ENCODE data around the gene UBE2J2. TPM values are rescaled to one million over a fixed set of nuclear protein-coding genes. Genes with fewer than 3 reads are reported as not detected.

Gene UBE2J2
- total RNA-seq, 1 donor: 32.6 TPM

- H3K9me3 ChIP-seq (ENCODE audit: low read depth, low read length): no peaks in the 10 kb centered on the region
- no peak for TF ChIP-seq CTCF (IDR thresholded peaks at IDR 0.05; ENCODE audit: extremely low read depth, low read depth, low read length)
- H3K27me3 ChIP-seq (ENCODE audit: insufficient read depth, low read length): no peaks in the 10 kb centered on the region
- H3K36me3 ChIP-seq (ENCODE audit: insufficient read depth, low read length): peaks cover 23% of the 10 kb centered on the region
- DNase-seq (ENCODE audit: insufficient read length, low spot score, missing footprints): no peak
- H3K4me1 ChIP-seq (ENCODE audit: insufficient read depth, low read length): no peaks in the 10 kb centered on the region
- peaks cover 41% of the 10 kb centered on the region for H3K79me2 ChIP-seq (ENCODE audit: insufficient read depth, low read length)
- no peak overlapping the region for H2AFZ ChIP-seq (ENCODE audit: low read length)
- H3K27ac ChIP-seq (ENCODE audit: low read depth, low read length): no peak overlapping the region
- H4K20me1 ChIP-seq (ENCODE audit: insufficient read depth, low read length): peaks cover 45% of the 10 kb centered on the region
- H3K4me2 ChIP-seq (ENCODE audit: insufficient read depth, low read length): no peak overlapping the region
- no peak overlapping the region for H3K4me3 ChIP-seq (ENCODE audit: insufficient read depth, low read length)
Measured at GRCh38 chr1:1222575-1223225, 51.0 kb downstream of the UBE2J2 start.

- Histone ChIP-seq H3K4me1 (ENCODE audit: insufficient read depth, low read length) (no peaks in the 10 kb centered on the region), H3K4me2 (ENCODE audit: insufficient read depth, low read length) (no peak overlapping the region), H3K27ac (ENCODE audit: low read depth, low read length) (no peak overlapping the region), H4K20me1 (ENCODE audit: insufficient read depth, low read length) (peaks cover 41% of the 10 kb centered on the region), H3K36me3 (ENCODE audit: insufficient read depth, low read length) (peaks cover 21% of the 10 kb centered on the region), H3K79me2 (ENCODE audit: insufficient read depth, low read length) (peaks cover 35% of the 10 kb centered on the region), H2AFZ (ENCODE audit: low read length) (no peak overlapping the region), H3K27me3 (ENCODE audit: insufficient read depth, low read length) (no peaks in the 10 kb centered on the region), H3K4me3 (ENCODE audit: insufficient read depth, low read length) (no peak overlapping the region), H3K9me3 (ENCODE audit: low read depth, low read length) (no peaks in the 10 kb centered on the region)
- no peak for DNase-seq (ENCODE audit: insufficient read length, low spot score, missing footprints)
- TF ChIP-seq CTCF (IDR thresholded peaks at IDR 0.05; ENCODE audit: extremely low read depth, low read depth, low read length): no peak
Measured at GRCh38 chr1:1221887-1222574, 51.6 kb downstream of the UBE2J2 start.

GRCh38 chr1:1220197-1220596 lies 53.5 kb downstream of the UBE2J2 start:
- TF ChIP-seq CTCF (IDR thresholded peaks at IDR 0.05; ENCODE audit: extremely low read depth, low read depth, low read length): no peak

GRCh38 chr1:1219341-1219740 lies 54.3 kb downstream of the UBE2J2 start:
- H3K27ac ChIP-seq (ENCODE audit: low read depth, low read length): no peak overlapping the region
- H3K36me3 ChIP-seq (ENCODE audit: insufficient read depth, low read length): peaks cover 27% of the 10 kb centered on the region
- peaks cover 16% of the 10 kb centered on the region for H4K20me1 ChIP-seq (ENCODE audit: insufficient read depth, low read length)
- no peak overlapping the region for H3K4me2 ChIP-seq (ENCODE audit: insufficient read depth, low read length)
- H3K27me3 ChIP-seq (ENCODE audit: insufficient read depth, low read length): no peaks in the 10 kb centered on the region
- H3K4me1 ChIP-seq (ENCODE audit: insufficient read depth, low read length): no peaks in the 10 kb centered on the region
- H3K79me2 ChIP-seq (ENCODE audit: insufficient read depth, low read length): peaks cover 8% of the 10 kb centered on the region
- no peak overlapping the region for H2AFZ ChIP-seq (ENCODE audit: low read length)
- DNase-seq (ENCODE audit: insufficient read length, low spot score, missing footprints): no peak
- H3K4me3 ChIP-seq (ENCODE audit: insufficient read depth, low read length): no peak overlapping the region
- H3K9me3 ChIP-seq (ENCODE audit: low read depth, low read length): no peaks in the 10 kb centered on the region
- TF ChIP-seq CTCF (IDR thresholded peaks at IDR 0.05; ENCODE audit: extremely low read depth, low read depth, low read length): no peak

More at GRCh38 chr1:1220197-1220596, 53.5 kb downstream of the UBE2J2 start:
- Histone ChIP-seq H3K9me3 (ENCODE audit: low read depth, low read length) (no peaks in the 10 kb centered on the region), H2AFZ (ENCODE audit: low read length) (no peak overlapping the region), H3K4me1 (ENCODE audit: insufficient read depth, low read length) (no peaks in the 10 kb centered on the region), H3K4me3 (ENCODE audit: insufficient read depth, low read length) (no peak overlapping the region), H3K27ac (ENCODE audit: low read depth, low read length) (no peak overlapping the region), H3K27me3 (ENCODE audit: insufficient read depth, low read length) (no peaks in the 10 kb centered on the region), H3K79me2 (ENCODE audit: insufficient read depth, low read length) (peaks cover 17% of the 10 kb centered on the region), H3K4me2 (ENCODE audit: insufficient read depth, low read length) (no peak overlapping the region), H3K36me3 (ENCODE audit: insufficient read depth, low read length) (peaks cover 27% of the 10 kb centered on the region), H4K20me1 (ENCODE audit: insufficient read depth, low read length) (peaks cover 24% of the 10 kb centered on the region)
- no peak for DNase-seq (ENCODE audit: insufficient read length, low spot score, missing footprints)
